ENCODE data around the gene KLHL17. TPM values are rescaled to one million over a fixed set of nuclear protein-coding genes. Genes with fewer than 3 reads are reported as not detected.

KLHL17 gene
- total and polyA plus RNA-seq, 4 donors: 0.98 to 5.4 (median 2.1) TPM

GRCh38 chr1:997713-997992, 37.3 kb downstream of the KLHL17 start:
- H3K27me3 ChIP-seq (ENCODE audit: control insufficient read depth in 4 of 4, insufficient read depth in 4 of 4, low read length in 3 of 4): peaks cover 0 to 11% (median 1%) of the 10 kb centered on the region in 4 donors
- H3K9ac ChIP-seq (ENCODE audit: low read depth in 1 of 2, low read length in 2 of 2): no peak overlapping the region
- no peak for DNase-seq (ENCODE audit: low spot score)
- WGBS: 57% methylated on average over 3 of the region's 3 CpGs
- no peak overlapping the region for H3K4me3 ChIP-seq (ENCODE audit: low read depth in 1 of 3, low read length in 3 of 3)
- peaks cover 0 to 38% (median 23%) of the 10 kb centered on the region in 4 donors for H3K4me1 ChIP-seq (ENCODE audit: control insufficient read depth in 4 of 4, insufficient read depth in 4 of 4, low read length in 3 of 4)
- peaks cover 0 to 1% (median 0%) of the 10 kb centered on the region in 4 donors for H3K36me3 ChIP-seq (ENCODE audit: control insufficient read depth in 4 of 4, insufficient read depth in 3 of 4, low read depth in 1 of 4, low read length in 3 of 4)
- TF ChIP-seq HNF4A (conservative IDR thresholded peaks at IDR 0.05) (no peak), CTCF (IDR thresholded peaks at IDR 0.05; ENCODE audit: low read depth, low read length, missing input control) (no peak), YY1 (IDR thresholded peaks at IDR 0.05) (no peak), EGR1 (IDR thresholded peaks at IDR 0.05; ENCODE audit: low read depth in 2 of 2) (no peak), TAF1 (conservative IDR thresholded peaks at IDR 0.05) (no peak), ZBTB33 (IDR thresholded peaks at IDR 0.05) (no peak), FOXA2 (IDR thresholded peaks at IDR 0.05) (no peak), FOXA1 (IDR thresholded peaks at IDR 0.05) (no peak), HNF4G (IDR thresholded peaks at IDR 0.05) (no peak), REST (IDR thresholded peaks at IDR 0.05) (no peak)
- no peak overlapping the region for H3K27ac ChIP-seq (ENCODE audit: low read depth in 1 of 2, low read length in 2 of 2)
- peaks cover 0 to under 1% (median 0%) of the 10 kb centered on the region in 4 donors for H3K9me3 ChIP-seq (ENCODE audit: control insufficient read depth in 4 of 4, low read length in 3 of 4)

- peaks cover 0 to 38% (median 23%) of the 10 kb centered on the region in 4 donors for H3K4me1 ChIP-seq (ENCODE audit: control insufficient read depth in 4 of 4, insufficient read depth in 4 of 4, low read length in 3 of 4)
- no peak for DNase-seq (ENCODE audit: low spot score)
- H3K9ac ChIP-seq (ENCODE audit: low read depth in 1 of 2, low read length in 2 of 2): no peak overlapping the region
- H3K4me3 ChIP-seq (ENCODE audit: low read depth in 1 of 3, low read length in 3 of 3): peak overlapping the region in 1 of 3 donors; percentile 66
- 20% methylated on average over 75 of the region's 75 CpGs for WGBS
- peaks cover 0 to 1% (median 0%) of the 10 kb centered on the region in 4 donors for H3K36me3 ChIP-seq (ENCODE audit: control insufficient read depth in 4 of 4, insufficient read depth in 3 of 4, low read depth in 1 of 4, low read length in 3 of 4)
- no peaks in the 10 kb centered on the region for H3K9me3 ChIP-seq (ENCODE audit: control insufficient read depth in 4 of 4, low read length in 3 of 4)
- H3K27ac ChIP-seq (ENCODE audit: low read depth in 1 of 2, low read length in 2 of 2): no peak overlapping the region
- H3K27me3 ChIP-seq (ENCODE audit: control insufficient read depth in 4 of 4, insufficient read depth in 4 of 4, low read length in 3 of 4): peaks cover 0 to 11% (median 1%) of the 10 kb centered on the region in 4 donors
- TF ChIP-seq ZBTB33 (IDR thresholded peaks at IDR 0.05) (no peak), ATF3 (IDR thresholded peaks at IDR 0.05) (no peak), NR2F2 (IDR thresholded peaks at IDR 0.05) (no peak), FOXA2 (IDR thresholded peaks at IDR 0.05) (no peak), REST (IDR thresholded peaks at IDR 0.05) (no peak), RAD21 (IDR thresholded peaks at IDR 0.05) (no peak), MAX (IDR thresholded peaks at IDR 0.05) (no peak), CTCF (IDR thresholded peaks at IDR 0.05; ENCODE audit: low read depth, low read length, missing input control) (no peak), YY1 (IDR thresholded peaks at IDR 0.05) (no peak)
Observed at GRCh38 chr1:997993-998744, 37.8 kb downstream of the KLHL17 start.
